Ectodermal cell (in vitro differentiated cells): ENCODE measurements around the gene KLHL36.
"Not testable (repeated sequence)": the region's sequence is repeated elsewhere in the genome, so short reads cannot be mapped to it uniquely, and the experiment has no call there.

Experiments
- H3K27ac ChIP-seq: 2 replicates; pipeline ENCODE4 v1.7.0; 2013; ENCODE audit warnings: mild to moderate bottlenecking, low read depth, low read length; ENCODE audit not compliant: insufficient read depth, poor library complexity, severe bottlenecking
- H3K27me3 ChIP-seq: 2 replicates; pipeline ENCODE4 v1.7.0; 2013; ENCODE audit warnings: mild to moderate bottlenecking, low read length; ENCODE audit not compliant: insufficient read depth, control insufficient read depth, poor library complexity, severe bottlenecking
- H3K36me3 ChIP-seq: one replicate; pipeline ENCODE4 v1.7.0; 2013; ENCODE audit warnings: low read length; ENCODE audit not compliant: control insufficient read depth, insufficient read depth
- H3K4me1 ChIP-seq: one replicate; pipeline ENCODE4 v1.7.0; 2013; ENCODE audit warnings: low read length; ENCODE audit not compliant: control insufficient read depth, insufficient read depth
- H3K4me3 ChIP-seq: 2 replicates; pipeline ENCODE4 v1.7.0; 2013; ENCODE audit warnings: low read depth, low read length, control low read depth; ENCODE audit not compliant: insufficient read depth
- H3K9me3 ChIP-seq: 2 replicates; pipeline ENCODE4 v1.7.0; 2013; ENCODE audit warnings: mild to moderate bottlenecking, low read length, moderate library complexity; ENCODE audit not compliant: control insufficient read depth
- WGBS, 2 experiments: methylation state at CpG; one replicate each; pipeline ENCODE4 v1.1.7; 2013; ENCODE audit warnings: missing lambda C conversion rate in 2 of 2; 5-methylcytosine and 5-hydroxymethylcytosine counted together

KLHL36 gene

DNA sequence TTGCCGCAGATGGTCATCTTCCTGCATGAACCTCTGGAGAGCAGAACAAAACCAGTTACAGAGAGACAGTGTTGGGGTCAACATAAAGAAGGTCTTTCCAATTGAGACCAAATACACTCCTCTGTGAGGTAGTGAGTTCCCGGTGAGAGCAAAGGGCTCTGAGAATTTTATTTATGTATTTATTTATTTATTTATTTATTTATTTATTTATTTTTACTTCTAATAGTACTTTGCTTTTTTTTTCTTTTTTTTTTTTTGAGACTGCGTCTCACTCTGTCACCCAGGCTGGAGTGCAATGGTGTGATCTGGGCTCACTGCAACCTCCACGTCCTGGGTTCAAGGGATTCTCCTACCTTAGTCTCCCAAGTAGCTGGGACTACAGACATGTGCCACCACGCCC is 18.3 kb upstream of the KLHL36 start:
- Histone ChIP-seq H3K9me3 (no peaks in the 10 kb centered on the region), H3K27me3 (no peaks in the 10 kb centered on the region), H3K4me1 (peaks cover 6% of the 10 kb centered on the region), H3K27ac (no peak overlapping the region), H3K36me3 (no peaks in the 10 kb centered on the region), H3K4me3 (no peak overlapping the region)
- 91 to 94% methylated on average over 4 of the region's 5 CpGs for WGBS, 2 experiments

DNA sequence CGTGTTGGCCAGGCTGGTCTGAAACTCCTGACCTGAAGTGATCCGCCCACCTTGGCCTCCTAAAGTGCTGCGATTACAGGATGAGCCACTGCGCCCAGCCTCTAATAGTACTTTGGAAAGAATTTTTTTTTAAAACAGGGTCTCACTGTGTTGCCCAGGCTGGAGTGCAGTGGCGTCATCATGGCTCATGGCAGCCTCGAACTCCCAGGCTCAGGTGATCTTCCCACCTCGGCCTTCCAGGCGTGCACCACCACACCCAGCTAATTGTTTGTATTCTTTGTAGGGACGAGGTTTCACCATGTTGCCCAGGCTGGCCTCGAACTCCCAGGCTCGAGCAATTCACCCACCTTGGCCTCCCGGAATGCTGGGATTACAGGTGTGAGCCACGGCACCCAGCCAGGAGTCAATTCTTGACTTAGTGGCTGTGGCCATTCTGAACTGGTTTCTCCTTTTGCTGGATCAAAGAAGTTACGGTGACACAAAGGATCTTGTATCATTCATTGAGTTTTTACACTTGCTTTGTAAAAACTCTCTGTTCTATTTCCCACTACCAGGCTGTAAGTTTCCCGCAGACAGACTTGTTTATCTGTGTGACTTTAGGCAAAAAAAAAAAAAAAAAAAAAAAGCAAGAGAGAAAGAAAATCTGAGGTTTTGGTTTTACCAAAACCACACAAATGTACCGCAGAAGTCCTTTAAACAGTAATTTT is 17.7 kb upstream of the KLHL36 start:
- Histone ChIP-seq H3K36me3 (no peaks in the 10 kb centered on the region), H3K4me3 (no peak overlapping the region), H3K27me3 (no peaks in the 10 kb centered on the region), H3K27ac (no peak overlapping the region), H3K9me3 (no peaks in the 10 kb centered on the region), H3K4me1 (peaks cover 6% of the 10 kb centered on the region)
- WGBS, 2 experiments = 92 to 94% methylated on average over 14 of the region's 16 CpGs

DNA sequence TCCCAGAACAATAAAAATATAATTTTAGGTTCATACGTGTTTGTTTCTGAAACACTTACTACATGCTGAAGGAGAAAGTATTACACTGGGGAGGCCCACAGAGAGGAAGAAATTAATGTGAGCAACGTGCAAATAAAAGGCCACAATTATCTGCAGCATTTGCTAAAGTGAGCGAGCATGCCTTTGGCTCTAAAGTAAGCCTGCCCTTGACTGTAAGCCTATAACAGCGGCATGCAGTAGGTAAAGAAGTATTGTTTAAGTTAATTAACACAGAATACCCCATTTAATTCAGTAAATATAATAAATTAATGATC is 17.2 kb upstream of the KLHL36 start:
- no peak overlapping the region for H3K4me3 ChIP-seq
- 89 to 98% methylated on average over 3 to 4 of the region's 4 CpGs for WGBS, 2 experiments
- no peaks in the 10 kb centered on the region for H3K9me3 ChIP-seq
- no peaks in the 10 kb centered on the region for H3K36me3 ChIP-seq
- no peaks in the 10 kb centered on the region for H3K27me3 ChIP-seq
- no peak overlapping the region for H3K27ac ChIP-seq
- peaks cover 6% of the 10 kb centered on the region for H3K4me1 ChIP-seq

DNA sequence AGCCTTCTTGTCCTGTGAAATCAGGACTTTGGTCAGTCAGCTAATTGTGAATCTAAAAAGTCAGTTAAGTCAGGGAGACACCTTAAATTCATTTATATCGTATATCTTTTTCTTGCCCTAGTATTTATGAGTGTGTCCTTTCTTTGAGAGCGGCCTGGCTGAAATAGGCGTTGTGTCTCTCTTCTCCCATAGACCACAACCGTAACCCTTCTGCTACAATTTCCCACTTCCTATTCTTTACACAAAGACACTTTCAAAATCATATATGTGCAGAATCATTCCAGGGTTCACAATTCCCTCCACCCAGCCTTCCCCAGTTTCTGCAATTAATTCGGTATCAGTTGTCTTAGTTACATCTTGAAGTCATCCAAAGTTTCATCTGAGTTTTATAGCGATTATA is 16.4 kb upstream of the KLHL36 start:
- no peaks in the 10 kb centered on the region for H3K9me3 ChIP-seq
- no peak overlapping the region for H3K27ac ChIP-seq
- no peaks in the 10 kb centered on the region for H3K36me3 ChIP-seq
- peaks cover 6% of the 10 kb centered on the region for H3K4me1 ChIP-seq
- 96% methylated on average over 6 of the region's 6 CpGs for WGBS, 2 experiments
- no peaks in the 10 kb centered on the region for H3K27me3 ChIP-seq
- H3K4me3 ChIP-seq = no peak overlapping the region

DNA sequence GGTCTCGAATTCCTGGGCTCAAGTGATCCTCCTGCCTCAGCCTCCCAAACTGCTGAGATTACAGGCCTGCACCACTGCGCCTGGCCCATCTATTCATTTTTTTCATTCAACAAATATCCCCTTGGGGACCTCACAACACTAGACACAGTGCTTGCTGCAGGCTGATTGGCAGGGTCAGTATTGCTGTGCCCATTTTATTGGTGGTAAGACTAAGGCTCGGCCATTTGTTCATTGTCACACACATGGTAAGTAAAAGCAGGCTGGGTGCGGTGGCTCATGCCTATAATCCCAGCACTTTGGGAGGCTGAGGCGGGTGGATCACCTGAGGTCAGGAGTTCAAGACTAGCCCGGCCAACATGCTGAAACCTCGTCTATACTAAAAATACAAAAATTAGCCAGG is 15.4 kb upstream of the KLHL36 start:
- H3K27ac ChIP-seq, H3K4me1 ChIP-seq, H3K9me3 ChIP-seq, H3K27me3 ChIP-seq, H3K4me3 ChIP-seq, H3K36me3 ChIP-seq: not testable (repeated sequence)
- 91 to 93% methylated on average over 7 of the region's 7 CpGs for WGBS, 2 experiments

DNA sequence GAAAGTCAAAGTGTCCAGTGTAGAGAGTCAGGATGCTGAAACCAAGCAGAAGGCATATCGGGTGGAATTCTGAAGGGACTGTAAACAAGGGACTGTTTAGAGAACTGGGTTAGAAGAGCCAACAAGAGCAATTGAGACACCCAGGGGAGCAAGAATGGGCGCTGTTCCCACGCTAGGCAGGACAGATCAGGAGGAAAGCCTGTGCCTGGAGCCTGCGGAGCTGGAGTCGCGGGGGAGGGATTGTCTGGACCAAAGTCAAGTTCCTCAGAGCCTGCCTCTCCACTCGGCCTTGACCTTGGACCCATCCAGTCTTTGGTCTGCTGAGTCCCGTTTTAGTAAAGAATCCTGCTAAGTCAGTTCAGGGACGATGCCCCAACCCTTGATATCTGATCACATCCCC is 14.7 kb upstream of the KLHL36 start:
- Histone ChIP-seq H3K4me3 (no peak overlapping the region), H3K9me3 (no peaks in the 10 kb centered on the region)
- WGBS, 2 experiments = 85 to 86% methylated on average over 9 of the region's 9 CpGs

DNA sequence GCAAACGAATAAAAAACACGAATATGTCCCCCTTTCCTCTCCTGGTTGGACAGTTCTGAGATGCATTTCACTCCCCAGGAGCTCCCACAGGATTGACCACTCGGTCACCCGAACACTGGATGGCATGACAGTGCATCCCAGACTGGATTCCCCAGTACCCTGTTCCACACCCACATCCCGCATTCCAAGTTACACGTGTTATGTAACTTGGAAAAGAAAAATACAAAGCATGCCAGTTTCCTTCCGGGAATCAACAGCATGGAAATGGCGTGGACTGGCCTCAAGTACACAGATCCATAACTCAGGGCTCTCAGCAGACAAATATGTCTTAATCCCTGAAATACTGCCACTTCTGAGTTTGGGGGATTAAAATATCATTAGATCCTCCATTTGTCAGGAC is 12.6 kb upstream of the KLHL36 start:
- Histone ChIP-seq H3K27me3 (no peaks in the 10 kb centered on the region), H3K4me3 (no peak overlapping the region), H3K36me3 (no peaks in the 10 kb centered on the region), H3K9me3 (no peaks in the 10 kb centered on the region), H3K27ac (no peak overlapping the region), H3K4me1 (no peaks in the 10 kb centered on the region)
- WGBS, 2 experiments = 92 to 93% methylated on average over 8 of the region's 8 CpGs

More for the DNA sequence above, 14.7 kb upstream of the KLHL36 start:
- H3K4me1 ChIP-seq = peaks cover 6% of the 10 kb centered on the region
- no peaks in the 10 kb centered on the region for H3K36me3 ChIP-seq
- no peak overlapping the region for H3K27ac ChIP-seq
- no peaks in the 10 kb centered on the region for H3K27me3 ChIP-seq

DNA sequence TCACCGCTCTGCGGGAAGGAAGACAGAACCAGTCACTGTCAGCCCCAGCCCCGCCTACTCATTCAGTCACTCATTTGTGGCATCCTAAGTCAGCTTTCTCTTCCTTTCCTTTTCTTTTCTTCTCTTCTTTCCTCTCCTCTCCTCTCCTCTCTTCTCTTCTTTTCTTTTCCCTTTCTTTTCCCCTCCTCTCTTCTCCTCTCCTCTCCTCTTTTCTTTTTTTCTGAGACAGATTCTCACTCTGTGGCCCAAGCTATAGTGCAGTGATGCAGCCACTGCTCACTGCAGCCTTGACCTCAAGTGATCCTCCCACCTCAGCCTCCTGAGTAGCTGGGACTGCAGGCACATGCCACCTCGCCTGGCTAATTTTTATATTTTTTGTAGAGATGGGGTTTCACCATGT is 10.6 kb upstream of the KLHL36 start:
- no peaks in the 10 kb centered on the region for H3K9me3 ChIP-seq
- H3K4me1 ChIP-seq = peaks cover 1% of the 10 kb centered on the region
- no peak overlapping the region for H3K4me3 ChIP-seq
- 78 to 84% methylated on average over 4 of the region's 4 CpGs for WGBS, 2 experiments
- no peak overlapping the region for H3K27ac ChIP-seq
- H3K36me3 ChIP-seq = no peaks in the 10 kb centered on the region
- H3K27me3 ChIP-seq = no peaks in the 10 kb centered on the region

DNA sequence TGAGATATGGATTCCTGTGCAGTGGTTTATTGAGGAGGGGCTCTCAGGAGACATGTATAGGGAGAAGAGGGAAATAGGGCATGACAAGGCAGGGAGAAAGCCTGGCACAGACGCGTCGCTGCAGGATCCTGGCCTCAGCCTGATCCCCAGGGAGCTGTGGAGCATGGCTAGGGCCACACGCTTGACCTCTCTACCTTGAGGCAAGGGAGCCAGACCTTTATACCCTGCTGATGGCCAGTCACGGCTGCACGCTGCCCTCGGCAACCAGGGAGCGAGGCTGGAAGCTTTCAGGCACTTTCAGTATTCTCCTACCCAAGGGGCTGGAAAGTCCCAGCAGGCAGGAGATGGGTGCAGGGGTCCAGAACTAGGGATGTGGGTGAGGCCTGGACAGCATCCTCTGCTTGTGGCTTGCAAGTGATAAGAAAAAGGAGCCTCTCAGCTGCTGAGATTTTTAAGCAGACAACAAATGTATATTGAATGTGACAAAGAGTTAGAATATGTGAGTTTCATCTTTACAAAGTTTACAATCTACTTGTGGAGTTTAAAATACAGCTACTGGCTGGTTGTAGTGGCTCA is 10.0 kb upstream of the KLHL36 start:
- no peak overlapping the region for H3K4me3 ChIP-seq
- peaks cover 3% of the 10 kb centered on the region for H3K4me1 ChIP-seq
- no peaks in the 10 kb centered on the region for H3K9me3 ChIP-seq
- no peaks in the 10 kb centered on the region for H3K36me3 ChIP-seq
- WGBS, 2 experiments = 92 to 94% methylated on average over 8 of the region's 8 CpGs
- H3K27ac ChIP-seq = no peak overlapping the region
- H3K27me3 ChIP-seq = no peaks in the 10 kb centered on the region

DNA sequence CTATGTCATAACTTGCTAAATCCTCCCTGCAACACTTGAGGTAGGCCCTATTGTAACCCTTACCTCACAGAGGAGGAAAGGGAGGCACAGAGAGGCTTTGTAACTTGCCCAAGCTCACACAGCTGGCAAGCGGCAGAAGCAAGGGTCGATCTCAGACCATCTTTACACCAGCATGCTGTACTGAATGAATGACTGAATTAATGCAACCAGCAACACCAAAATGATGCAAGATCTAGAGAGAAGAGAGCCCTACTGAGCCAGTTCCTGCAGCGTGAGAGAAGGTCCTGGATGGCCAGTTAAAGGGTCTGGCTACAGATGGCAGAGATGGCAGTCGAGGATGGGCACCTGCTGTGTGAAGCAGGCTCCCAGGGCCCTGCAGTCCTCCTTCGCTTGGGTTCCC is 8.2 kb upstream of the KLHL36 start:
- Histone ChIP-seq H3K27me3 (no peaks in the 10 kb centered on the region), H3K36me3 (no peaks in the 10 kb centered on the region), H3K4me1 (peaks cover 3% of the 10 kb centered on the region), H3K27ac (no peak overlapping the region), H3K9me3 (no peaks in the 10 kb centered on the region), H3K4me3 (no peak overlapping the region)
- WGBS, 2 experiments = 95% methylated on average over 5 of the region's 5 CpGs
